ENCODE measurements around the gene CTAGE9.

CTAGE9 gene

GRCh38 chr6:131663578-131664165 is 47.1 kb downstream of the CTAGE9 start:
- no peak overlapping the region for H3K4me3 ChIP-seq (ENCODE audit: low read depth, low read length)
- DNase-seq (ENCODE audit: low read depth, low spot score), result no peak
- CTCF ChIA-PET, result interaction anchor here (1.3 to 2.8 kb wide), 2 partner anchors 36 to 247 kb away, joined by 4 to 10 read pairs; partner anchors contain the start of gene MED23
- no peak for TF ChIP-seq CTCF (IDR thresholded peaks at IDR 0.05; ENCODE audit: insufficient read depth, low read length, missing control alignments)
- POLR2A ChIA-PET, result no interaction called here

GRCh38 chr6:131660195-131660594 is 50.6 kb downstream of the CTAGE9 start:
- no peak overlapping the region for H3K4me3 ChIP-seq (ENCODE audit: low read depth, low read length)

More at GRCh38 chr6:131660195-131660594, 50.6 kb downstream of the CTAGE9 start:
- no peak for TF ChIP-seq CTCF (IDR thresholded peaks at IDR 0.05; ENCODE audit: insufficient read depth, low read length, missing control alignments)
- POLR2A ChIA-PET, result no interaction called here
- no peak for DNase-seq (ENCODE audit: low read depth, low spot score)
- CTCF ChIA-PET, result interaction anchor here (1.5 kb wide), 1 partner anchor 32 kb away, joined by 7 read pairs; the partner anchor contains the start of gene MED23

All from AG04449 (cell line).